Activated T-cell treated with anti-CD3 and anti-CD28 coated beads, Interleukin-2, amount 50 U/mL, for 1 hour (primary cell): ENCODE results near the gene DDX1.

Experiments
- DNase-seq: peaks from one replicate; pipeline ENCODE4 v3.0.0-alpha.2; 2020

DDX1 gene

GRCh38 chr2:15665067-15665942, 73.6 kb downstream of the DDX1 start:
- DNase-seq: no peak

GRCh38 chr2:15665943-15666460, 74.3 kb downstream of the DDX1 start:
- DNase-seq: no peak

GRCh38 chr2:15666861-15667808, 75.5 kb downstream of the DDX1 start:
- no peak for DNase-seq

GRCh38 chr2:15667809-15668556, 76.3 kb downstream of the DDX1 start:
- DNase-seq: no peak

- no peak for DNase-seq
Observed at GRCh38 chr2:15668611-15669305, 77.1 kb downstream of the DDX1 start.

GRCh38 chr2:15669375-15669910, 77.8 kb downstream of the DDX1 start:
- DNase-seq: no peak

GRCh38 chr2:15670469-15670868, 78.8 kb downstream of the DDX1 start:
- no peak for DNase-seq

- DNase-seq: no peak
Observed at GRCh38 chr2:15670981-15671380, 79.3 kb downstream of the DDX1 start.

- DNase-seq: no peak
Observed at GRCh38 chr2:15671409-15671808, 79.7 kb downstream of the DDX1 start.

- no peak for DNase-seq
Observed at GRCh38 chr2:15671842-15672815, 80.5 kb downstream of the DDX1 start.

- no peak for DNase-seq
Observed at GRCh38 chr2:15672961-15673918, 81.6 kb downstream of the DDX1 start.

- DNase-seq: no peak
Observed at GRCh38 chr2:15673919-15674636, 82.4 kb downstream of the DDX1 start.

GRCh38 chr2:15674637-15675455, 83.2 kb downstream of the DDX1 start:
- no peak for DNase-seq

GRCh38 chr2:15675456-15676195, 84.0 kb downstream of the DDX1 start:
- no peak for DNase-seq

- DNase-seq: no peak
Observed at GRCh38 chr2:15677141-15677843, 85.6 kb downstream of the DDX1 start.

GRCh38 chr2:15678346-15678745, 86.7 kb downstream of the DDX1 start:
- no peak for DNase-seq
